ENCODE data around the gene SPRYD7.
A peak's percentile ranks its signal among the peaks of the same experiment; 100 is the strongest.

Gene SPRYD7

GRCh38 chr13:49904729-49905456, 31.2 kb downstream of the SPRYD7 start:
- H3K9me2 ChIP-seq (ENCODE audit: low read depth, low read length), result no peaks in the 10 kb centered on the region
- no peaks in the 10 kb centered on the region for H3K9me3 ChIP-seq (ENCODE audit: low read length)
- no peaks in the 10 kb centered on the region for H3K79me2 ChIP-seq (ENCODE audit: insufficient read depth, low read length)
- H3K4me3 ChIP-seq (ENCODE audit: low read depth, low read length, poor library complexity, severe bottlenecking), result no peak overlapping the region
- H2AFZ ChIP-seq (ENCODE audit: low read length), result 0 out of 2 replicates have a peak overlapping the region, but pooled peaks have one; percentile 34
- no peaks in the 10 kb centered on the region for H4K20me1 ChIP-seq (ENCODE audit: insufficient read depth, low read length)
- H3K9ac ChIP-seq (ENCODE audit: low read length), result no peak overlapping the region
- H3K4me2 ChIP-seq (ENCODE audit: low read length), result no peak overlapping the region
- TF ChIP-seq CTCF (IDR thresholded peaks at IDR 0.05; ENCODE audit: low read length) (no peak), EZH2 (IDR thresholded peaks at IDR 0.05; ENCODE audit: borderline replicate concordance, low read length) (no peak)
- H3F3A ChIP-seq (ENCODE audit: insufficient read depth, low read length), result no peaks in the 10 kb centered on the region
- H3K36me3 ChIP-seq (ENCODE audit: insufficient read depth, low read length), result no peaks in the 10 kb centered on the region
- no peaks in the 10 kb centered on the region for H3K4me1 ChIP-seq (ENCODE audit: insufficient read depth, low read length, severe bottlenecking)
- H3K27ac ChIP-seq (ENCODE audit: low read depth, low read length, poor library complexity, severe bottlenecking), result no peak overlapping the region
- no peaks in the 10 kb centered on the region; the same call in 1 of the 2 replicates for H3K27me3 ChIP-seq (ENCODE audit: insufficient read depth, low read length)

GRCh38 chr13:49898792-49899191, 37.3 kb downstream of the SPRYD7 start:
- H3K9ac ChIP-seq (ENCODE audit: low read length), result no peak overlapping the region
- no peaks in the 10 kb centered on the region for H3F3A ChIP-seq (ENCODE audit: insufficient read depth, low read length)
- H3K9me3 ChIP-seq (ENCODE audit: low read length), result no peaks in the 10 kb centered on the region
- H3K27ac ChIP-seq (ENCODE audit: low read depth, low read length, poor library complexity, severe bottlenecking), result no peak overlapping the region
- H3K4me3 ChIP-seq (ENCODE audit: low read depth, low read length, poor library complexity, severe bottlenecking), result no peak overlapping the region
- no peaks in the 10 kb centered on the region for H4K20me1 ChIP-seq (ENCODE audit: insufficient read depth, low read length)
- H3K4me1 ChIP-seq (ENCODE audit: insufficient read depth, low read length, severe bottlenecking), result no peaks in the 10 kb centered on the region
- TF ChIP-seq EZH2 (IDR thresholded peaks at IDR 0.05; ENCODE audit: borderline replicate concordance, low read length), result no peak
- no peak for TF ChIP-seq CTCF (IDR thresholded peaks at IDR 0.05; ENCODE audit: low read length)
- no peak overlapping the region for H3K4me2 ChIP-seq (ENCODE audit: low read length)
- no peaks in the 10 kb centered on the region for H3K79me2 ChIP-seq (ENCODE audit: insufficient read depth, low read length)
- no peaks in the 10 kb centered on the region; the same call in 1 of the 2 replicates for H3K27me3 ChIP-seq (ENCODE audit: insufficient read depth, low read length)
- no peaks in the 10 kb centered on the region for H3K9me2 ChIP-seq (ENCODE audit: low read depth, low read length)
- H2AFZ ChIP-seq (ENCODE audit: low read length), result no peak overlapping the region
- H3K36me3 ChIP-seq (ENCODE audit: insufficient read depth, low read length), result no peaks in the 10 kb centered on the region; the same call in 1 of the 2 replicates

GRCh38 chr13:49897713-49898112, 38.4 kb downstream of the SPRYD7 start:
- Histone ChIP-seq H3K4me1 (ENCODE audit: insufficient read depth, low read length, severe bottlenecking) (no peaks in the 10 kb centered on the region), H2AFZ (ENCODE audit: low read length) (no peak overlapping the region), H3K4me3 (ENCODE audit: low read depth, low read length, poor library complexity, severe bottlenecking) (no peak overlapping the region), H3K36me3 (ENCODE audit: insufficient read depth, low read length) (no peaks in the 10 kb centered on the region; the same call in 1 of the 2 replicates), H3K79me2 (ENCODE audit: insufficient read depth, low read length) (no peaks in the 10 kb centered on the region), H3K27ac (ENCODE audit: low read depth, low read length, poor library complexity, severe bottlenecking) (no peak overlapping the region), H3K9ac (ENCODE audit: low read length) (no peak overlapping the region), H3K9me2 (ENCODE audit: low read depth, low read length) (no peaks in the 10 kb centered on the region), H3K9me3 (ENCODE audit: low read length) (no peaks in the 10 kb centered on the region), H3K4me2 (ENCODE audit: low read length) (no peak overlapping the region), H3K27me3 (ENCODE audit: insufficient read depth, low read length) (no peaks in the 10 kb centered on the region; the same call in 1 of the 2 replicates), H4K20me1 (ENCODE audit: insufficient read depth, low read length) (no peaks in the 10 kb centered on the region), H3F3A (ENCODE audit: insufficient read depth, low read length) (no peaks in the 10 kb centered on the region)
- TF ChIP-seq EZH2 (IDR thresholded peaks at IDR 0.05; ENCODE audit: borderline replicate concordance, low read length) (no peak), CTCF (IDR thresholded peaks at IDR 0.05; ENCODE audit: low read length) (no peak)
